RWPE2 (cell line): ENCODE data around the gene ATN1.
A peak's percentile ranks its signal among the peaks of the same experiment; 100 is the strongest.

Experiments used
- ATAC-seq: fragments of 200-7000 bp; cut with Tn5 transposase; 3 replicates; pipeline ENCODE4 v1.9.1; 2021; ENCODE audit warnings: low read depth
- DNase-seq: peaks from one replicate; pipeline ENCODE4 v3.0.0-alpha.2; 2020; ENCODE audit warnings: low spot score
- H3K27ac ChIP-seq: fragments of 450-650 bp; 2 replicates; pipeline ENCODE4 v1.5.1; 2017; ENCODE audit warnings: mild to moderate bottlenecking; ENCODE audit not compliant: poor library complexity, severe bottlenecking
- H3K27me3 ChIP-seq: fragments of 250-450 bp; sonication (Bioruptor Pico); 2 replicates; pipeline ENCODE4 v1.5.1; 2021; ENCODE audit warnings: mild to moderate bottlenecking, moderate library complexity; ENCODE audit not compliant: insufficient read depth, poor library complexity, severe bottlenecking
- H3K36me3 ChIP-seq: fragments of 250-450 bp; sonication (Bioruptor Pico); 2 replicates; pipeline ENCODE4 v1.5.1; 2020; ENCODE audit warnings: low read depth, mild to moderate bottlenecking, moderate library complexity
- H3K4me1 ChIP-seq: fragments of 250-450 bp; sonication (Bioruptor Pico); 2 replicates; pipeline ENCODE4 v1.5.1; 2021; ENCODE audit warnings: mild to moderate bottlenecking, moderate library complexity; ENCODE audit not compliant: insufficient read depth, poor library complexity, severe bottlenecking
- H3K4me3 ChIP-seq: fragments of 250-450 bp; sonication (Bioruptor Pico); 2 replicates; pipeline ENCODE4 v1.5.1; 2021; ENCODE audit warnings: mild to moderate bottlenecking, moderate library complexity; ENCODE audit not compliant: severe bottlenecking
- H3K9me3 ChIP-seq: fragments of 250-450 bp; sonication (Bioruptor Pico); 2 replicates; pipeline ENCODE4 v1.5.1; 2021; ENCODE audit warnings: mild to moderate bottlenecking, moderate library complexity; ENCODE audit not compliant: severe bottlenecking
- CTCF ChIP-seq: fragments of 450-650 bp; IDR thresholded peaks from one replicate; pipeline ENCODE4 v1.5.1; 2017; ENCODE audit warnings: mild to moderate bottlenecking, moderate library complexity; ENCODE audit not compliant: poor library complexity, severe bottlenecking

ATN1 gene

GRCh38 chr12:6923851-6924250 is 3.9 kb upstream of the ATN1 start:
- peak overlapping the region; percentile 94 for H3K27ac ChIP-seq
- H3K9me3 ChIP-seq, result no peaks in the 10 kb centered on the region
- no peak for TF ChIP-seq CTCF
- H3K36me3 ChIP-seq, result peaks cover 24% of the 10 kb centered on the region
- peaks cover 34% of the 10 kb centered on the region for H3K4me1 ChIP-seq
- H3K4me3 ChIP-seq, result no peak overlapping the region
- DNase-seq (no peak), ATAC-seq (no peak)
- H3K27me3 ChIP-seq, result no peaks in the 10 kb centered on the region

GRCh38 chr12:6925239-6925539 is 2.6 kb upstream of the ATN1 start:
- H3K4me3 ChIP-seq, result peak overlapping the region; percentile 29
- DNase-seq (no peak), ATAC-seq (no peak; the same call in 1 of the 3 replicates)
- peak overlapping the region; percentile 94 for H3K27ac ChIP-seq
- peaks cover 32% of the 10 kb centered on the region for H3K4me1 ChIP-seq
- peaks cover 21% of the 10 kb centered on the region for H3K36me3 ChIP-seq
- no peak for TF ChIP-seq CTCF
- no peaks in the 10 kb centered on the region for H3K27me3 ChIP-seq
- no peaks in the 10 kb centered on the region for H3K9me3 ChIP-seq

GRCh38 chr12:6925540-6926279 is 2.0 kb upstream of the ATN1 start:
- Histone ChIP-seq H3K36me3 (peaks cover 26% of the 10 kb centered on the region), H3K4me3 (peak overlapping the region; percentile 29), H3K27ac (peak overlapping the region; percentile 94), H3K9me3 (no peaks in the 10 kb centered on the region), H3K4me1 (peaks cover 32% of the 10 kb centered on the region), H3K27me3 (no peaks in the 10 kb centered on the region)
- TF ChIP-seq CTCF, result no peak
- DNase-seq, result no peak
- ATAC-seq, result peak; percentile 64

GRCh38 chr12:6928022-6928702 is 403 bp downstream of the ATN1 start:
- no peak for ATAC-seq
- DNase-seq, result no peak
- no peaks in the 10 kb centered on the region for H3K27me3 ChIP-seq
- H3K4me1 ChIP-seq, result peaks cover 34% of the 10 kb centered on the region
- H3K4me3 ChIP-seq, result peak overlapping the region; percentile 78
- no peaks in the 10 kb centered on the region for H3K9me3 ChIP-seq
- peak overlapping the region; percentile 94 for H3K27ac ChIP-seq
- no peak for TF ChIP-seq CTCF
- H3K36me3 ChIP-seq, result peaks cover 21% of the 10 kb centered on the region; the same call in 1 of the 2 replicates
